HepG2 (cell line): ENCODE measurements around the gene GDNF. TPM values are rescaled to one million over a fixed set of nuclear protein-coding genes. Genes with fewer than 3 reads are reported as not detected.

Source experiments
- ATAC-seq: fragments of 200-7000 bp; cut with Tn5 transposase; 3 replicates; pipeline ENCODE4 v1.9.1; 2020; ENCODE audit warnings: mild to moderate bottlenecking, moderate library complexity
- BruUV-seq: library from RNA; stranded (reverse); fragments of 400-500 nt; replicated peaks from 2 replicates; lab custom pipeline; 2021; lab: Mats Ljungman, UMichigan
- CTCF ChIA-PET: fragments of 300-600 bp; formaldehyde crosslinking; extraction: SDS; loops from one replicate; lab custom pipeline; 2021; ENCODE audit warnings: low total read pairs, inconsistent platforms, low intra/inter-chr PET ratio; lab: Yijun Ruan, JAX
- POLR2A ChIA-PET: fragments of 350-600 bp; sonication (Branson Sonifier 250); formaldehyde crosslinking; loops from one replicate; lab custom pipeline; 2020; ENCODE audit warnings: antibody characterized with exemption, inconsistent platforms; lab: Yijun Ruan, JAX
- DNase-seq: peaks from one replicate; pipeline ENCODE4 v3.0.0-alpha.2; 2015; ENCODE audit warnings: low spot score
- FAIRE-seq: peaks from 3 replicates; lab custom pipeline; 2011; peaks lifted over from hg19 to GRCh38; lab: Jason Lieb, UNC
- H2AFZ ChIP-seq: one replicate; pipeline ENCODE4 v1.6.1; 2011; ENCODE audit warnings: low read length, inconsistent platforms
- H3K27ac ChIP-seq: fragments of 300-600 bp; 3 replicates; pipeline ENCODE4 v1.8.0; 2011; ENCODE audit warnings: mixed run types, mild to moderate bottlenecking, mixed read lengths, low read length, inconsistent platforms; ENCODE audit not compliant: insufficient read depth; ENCODE audit errors: extremely low read length
- H3K27me3 ChIP-seq, 2 experiments: fragments of 200-600 bp in 1 of 2; 2 replicates in 1 of 2; 3 replicates in 1 of 2; pipeline versions ENCODE4 v1.6.0 to v1.8.0; 2011; ENCODE audit warnings: low read length in 2 of 2, mild to moderate bottlenecking in 2 of 2, moderate library complexity in 2 of 2, inconsistent platforms in 1 of 2; ENCODE audit not compliant: insufficient read depth in 2 of 2, control insufficient read depth in 1 of 2
- H3K36me3 ChIP-seq, 2 experiments: fragments of 200-600 bp in 1 of 2; replicated peaks in 1 of 2; 2 replicates in 1 of 2; 3 replicates in 1 of 2; pipeline versions ENCODE4 v1.5.1 to v1.8.0; 2011; ENCODE audit warnings: low read length in 2 of 2, inconsistent platforms in 1 of 2; ENCODE audit not compliant: insufficient read depth in 2 of 2, control insufficient read depth in 1 of 2
- H3K4me1 ChIP-seq: 2 replicates; pipeline ENCODE4 v1.5.1; 2012; ENCODE audit warnings: low read length, inconsistent platforms; ENCODE audit not compliant: insufficient read depth
- H3K4me2 ChIP-seq: 2 replicates; pipeline ENCODE4 v1.6.0; 2011; ENCODE audit warnings: low read depth, low read length, inconsistent platforms
- H3K4me3 ChIP-seq, 3 experiments: fragments of 200-600 bp in 1 of 3; sonication (generic), shearing (Covaris generic) in 1 of 3; replicated peaks in 1 of 3; 2 replicates each; pipeline ENCODE4 v1.5.1; 2011 to 2016; ENCODE audit warnings: low read length in 3 of 3, inconsistent platforms in 2 of 3, low read depth in 2 of 3, mild to moderate bottlenecking in 2 of 3, control low read depth in 1 of 3, mixed read lengths in 1 of 3; ENCODE audit not compliant: insufficient read depth in 1 of 3
- H3K79me2 ChIP-seq: one replicate; pipeline ENCODE4 v1.6.1; 2011; ENCODE audit warnings: low read length, inconsistent platforms; ENCODE audit not compliant: insufficient read depth
- H3K9ac ChIP-seq: 2 replicates; pipeline ENCODE4 v1.6.0; 2011; ENCODE audit warnings: mild to moderate bottlenecking, low read depth, low read length, inconsistent platforms; ENCODE audit not compliant: insufficient read depth
- H3K9me3 ChIP-seq: 2 replicates; pipeline ENCODE4 v1.5.1; 2012; ENCODE audit warnings: mild to moderate bottlenecking, low read length
- H4K20me1 ChIP-seq: 2 replicates; pipeline ENCODE4 v1.6.0; 2011; ENCODE audit warnings: inconsistent platforms, mild to moderate bottlenecking, low read length, moderate library complexity; ENCODE audit not compliant: insufficient read depth
- ARID2 ChIP-seq: sonication (generic); formaldehyde crosslinking; IDR thresholded peaks from 2 replicates; pipeline ENCODE4 v1.8.1; 2022; ENCODE audit warnings: mild to moderate bottlenecking, missing genetic modification reagents, borderline replicate concordance
- CBFB ChIP-seq: sonication (generic); formaldehyde crosslinking; IDR thresholded peaks from 2 replicates; pipeline ENCODE4 v1.4.0; 2020; ENCODE audit warnings: missing genetic modification reagents
- DMAP1 ChIP-seq: IDR thresholded peaks from 2 replicates; pipeline ENCODE4 v1.6.1; 2016
- DNMT3B ChIP-seq: conservative IDR thresholded peaks from 2 replicates; pipeline ENCODE4 v1.6.1; 2016; ENCODE audit warnings: missing biosample characterization, control low read depth
- MBD4 ChIP-seq: IDR thresholded peaks from 2 replicates; pipeline ENCODE4 v1.6.1; 2012; ENCODE audit warnings: low read length, inconsistent platforms, borderline replicate concordance
- REXO4 ChIP-seq: sonication (generic); formaldehyde crosslinking; IDR thresholded peaks from 2 replicates; pipeline ENCODE4 v1.8.0; 2022; ENCODE audit warnings: missing genetic modification reagents, mild to moderate bottlenecking, borderline replicate concordance
- TCF7 ChIP-seq: sonication (generic); IDR thresholded peaks from 2 replicates; pipeline ENCODE4 v1.6.1; 2016; ENCODE audit warnings: antibody characterized with exemption, low read depth
- TEAD3 ChIP-seq: optimal IDR thresholded peaks from 2 replicates; pipeline ENCODE3; 2016; ENCODE audit warnings: borderline replicate concordance
- ZKSCAN1 ChIP-seq: fragments of 150-350 bp; IDR thresholded peaks from 2 replicates; pipeline ENCODE4 v1.6.1; 2014; ENCODE audit warnings: low read length
- ZNF251 ChIP-seq: sonication (generic); formaldehyde crosslinking; IDR thresholded peaks from 2 replicates; pipeline ENCODE4 v1.9.0; 2021; ENCODE audit warnings: mild to moderate bottlenecking, missing genetic modification reagents
- ZNF747 ChIP-seq: sonication (generic); formaldehyde crosslinking; IDR thresholded peaks from 2 replicates; pipeline ENCODE4 v1.8.1; 2023; ENCODE audit warnings: missing genetic modification reagents, mild to moderate bottlenecking, borderline replicate concordance
- WGBS: methylation state at CpG from one replicate; pipeline ENCODE4 v1.1.6; 2017; ENCODE audit warnings: low lambda C conversion rate; 5-methylcytosine and 5-hydroxymethylcytosine counted together
- in situ Hi-C: cut with HindIII; loops from 2 replicates; pipeline ENCODE4 v1.10.0; 2017; ENCODE audit warnings: low pct_unique_long_range_greater_than_20kb; ENCODE audit not compliant: extremely low pct_ligation_motif_present
- intact Hi-C: fragments of 100-400 bp; cut with micrococcal nuclease; formaldehyde crosslinking; loops from one replicate; pipeline ENCODE4 v1.10.0; 2022; ENCODE audit not compliant: unreplicated experiment
- polyA plus RNA-seq, 8 experiments: library from polyadenylated mRNA; depleted of rRNA in 3 of 8; stranded (reverse) in 7 of 8; unstranded in 1 of 8; fragments of >200 nt; fragmentation: Illumina TruSeq in 4 of 8; extraction: Trizol in 4 of 8; gene quantifications; 2 replicates each; pipeline versions ENCODE4 v1.2.1 to v1.2.3, GENCODE V29; 2011 to 2016; ENCODE audit warnings: low read depth in 4 of 8, missing spikeins in 1 of 8, mixed read lengths in 1 of 8; ENCODE audit not compliant: insufficient read depth in 1 of 8
- total RNA-seq, 5 experiments: library from RNA; depleted of rRNA; stranded (reverse); fragments of >200 nt; fragmentation: Illumina TruSeq; extraction: Trizol; gene quantifications; 2 replicates each; pipeline ENCODE4 v1.2.3, GENCODE V29; 2016; ENCODE audit warnings: low read depth in 1 of 5
- TF ChIP-seq, protein P1 (sequence below): sonication (generic); formaldehyde crosslinking; IDR thresholded peaks from 2 replicates; pipeline ENCODE4 v1.4.0; 2020; ENCODE audit warnings: mild to moderate bottlenecking, missing genetic modification reagents
- TF ChIP-seq, protein P2 (sequence below): sonication (generic); formaldehyde crosslinking; IDR thresholded peaks from 2 replicates; pipeline ENCODE4 v1.8.1; 2022; ENCODE audit warnings: mild to moderate bottlenecking, missing genetic modification reagents
- TF ChIP-seq, protein P3 (sequence below): sonication (generic); formaldehyde crosslinking; IDR thresholded peaks from 2 replicates; pipeline ENCODE4 v1.5.0; 2020; ENCODE audit warnings: mild to moderate bottlenecking, missing genetic modification reagents
- TF ChIP-seq, protein P4 (sequence below): sonication (generic); formaldehyde crosslinking; IDR thresholded peaks from 2 replicates; pipeline ENCODE4 v1.4.0; 2020; ENCODE audit warnings: missing genetic modification reagents

GDNF gene
- total and polyA plus RNA-seq, 2 of the 13 experiments (the other 11 are each of a cell fraction or from before 2014, with no cell fraction given) = 0.24 to 0.46 TPM

DNA sequence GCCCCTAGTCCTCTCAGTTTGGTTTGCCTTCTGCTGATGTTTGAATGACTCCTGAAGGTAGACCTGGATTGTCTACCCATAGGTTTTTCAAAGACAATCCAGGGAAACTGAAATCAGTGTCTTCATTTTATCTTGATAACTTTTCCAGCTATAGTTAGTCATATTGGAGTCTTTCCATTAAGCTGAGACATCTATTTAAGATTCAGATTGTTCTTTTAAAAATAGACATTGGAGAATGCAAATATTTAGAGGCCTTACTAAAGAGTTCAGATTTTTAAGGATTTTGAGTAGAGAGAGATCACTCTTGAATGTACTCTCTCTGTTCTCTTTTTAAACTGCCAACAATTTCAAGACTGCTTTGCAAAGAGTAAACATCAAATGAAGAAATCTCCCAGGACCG lies 69.1 kb downstream of the GDNF start:
- no peaks in the 10 kb centered on the region for H3K36me3 ChIP-seq
- DNase-seq (no peak), ATAC-seq (no peak), FAIRE-seq (no peak)
- in situ Hi-C loops = no loop called here
- H4K20me1 ChIP-seq = no peaks in the 10 kb centered on the region
- peaks cover 21% of the 10 kb centered on the region; the same call in 1 of the 2 replicates for H3K4me1 ChIP-seq
- no peaks in the 10 kb centered on the region for H3K27me3 ChIP-seq
- no peak overlapping the region for H3K4me2 ChIP-seq
- H3K79me2 ChIP-seq = no peaks in the 10 kb centered on the region
- WGBS = 27% methylated on average over 1 of the region's 1 CpG
- peaks cover 21% of the 10 kb centered on the region for H3K9me3 ChIP-seq
- ChIA-PET POLR2A (no interaction called here), CTCF (no interaction called here)
- no peak for TF ChIP-seq CBFB (CRISPR knock-in tag)
- no peak for TF ChIP-seq TCF7
- no peak for TF ChIP-seq ARID2 (CRISPR knock-in tag)
- no peak for TF ChIP-seq ZNF251 (CRISPR knock-in tag)
- TF ChIP-seq MBD4 = no peak
- TF ChIP-seq TEAD3 (CRISPR knock-in tag) = no peak
- no peak for TF ChIP-seq DMAP1 (CRISPR knock-in tag)
- TF ChIP-seq, protein P1, sequence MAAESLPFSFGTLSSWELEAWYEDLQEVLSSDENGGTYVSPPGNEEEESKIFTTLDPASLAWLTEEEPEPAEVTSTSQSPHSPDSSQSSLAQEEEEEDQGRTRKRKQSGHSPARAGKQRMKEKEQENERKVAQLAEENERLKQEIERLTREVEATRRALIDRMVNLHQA (CRISPR knock-in tag) = no peak
- no peak for TF ChIP-seq ZKSCAN1
- TF ChIP-seq, protein P2, sequence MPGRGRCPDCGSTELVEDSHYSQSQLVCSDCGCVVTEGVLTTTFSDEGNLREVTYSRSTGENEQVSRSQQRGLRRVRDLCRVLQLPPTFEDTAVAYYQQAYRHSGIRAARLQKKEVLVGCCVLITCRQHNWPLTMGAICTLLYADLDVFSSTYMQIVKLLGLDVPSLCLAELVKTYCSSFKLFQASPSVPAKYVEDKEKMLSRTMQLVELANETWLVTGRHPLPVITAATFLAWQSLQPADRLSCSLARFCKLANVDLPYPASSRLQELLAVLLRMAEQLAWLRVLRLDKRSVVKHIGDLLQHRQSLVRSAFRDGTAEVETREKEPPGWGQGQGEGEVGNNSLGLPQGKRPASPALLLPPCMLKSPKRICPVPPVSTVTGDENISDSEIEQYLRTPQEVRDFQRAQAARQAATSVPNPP (CRISPR knock-in tag) = no peak
- no peak for TF ChIP-seq DNMT3B
- TF ChIP-seq, protein P3, sequence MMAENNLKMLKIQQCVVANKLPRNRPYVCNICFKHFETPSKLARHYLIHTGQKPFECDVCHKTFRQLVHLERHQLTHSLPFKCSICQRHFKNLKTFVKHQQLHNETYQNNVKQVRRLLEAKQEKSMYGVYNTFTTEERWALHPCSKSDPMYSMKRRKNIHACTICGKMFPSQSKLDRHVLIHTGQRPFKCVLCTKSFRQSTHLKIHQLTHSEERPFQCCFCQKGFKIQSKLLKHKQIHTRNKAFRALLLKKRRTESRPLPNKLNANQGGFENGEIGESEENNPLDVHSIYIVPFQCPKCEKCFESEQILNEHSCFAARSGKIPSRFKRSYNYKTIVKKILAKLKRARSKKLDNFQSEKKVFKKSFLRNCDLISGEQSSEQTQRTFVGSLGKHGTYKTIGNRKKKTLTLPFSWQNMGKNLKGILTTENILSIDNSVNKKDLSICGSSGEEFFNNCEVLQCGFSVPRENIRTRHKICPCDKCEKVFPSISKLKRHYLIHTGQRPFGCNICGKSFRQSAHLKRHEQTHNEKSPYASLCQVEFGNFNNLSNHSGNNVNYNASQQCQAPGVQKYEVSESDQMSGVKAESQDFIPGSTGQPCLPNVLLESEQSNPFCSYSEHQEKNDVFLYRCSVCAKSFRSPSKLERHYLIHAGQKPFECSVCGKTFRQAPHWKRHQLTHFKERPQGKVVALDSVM (CRISPR knock-in tag) = no peak
- TF ChIP-seq, protein P4, sequence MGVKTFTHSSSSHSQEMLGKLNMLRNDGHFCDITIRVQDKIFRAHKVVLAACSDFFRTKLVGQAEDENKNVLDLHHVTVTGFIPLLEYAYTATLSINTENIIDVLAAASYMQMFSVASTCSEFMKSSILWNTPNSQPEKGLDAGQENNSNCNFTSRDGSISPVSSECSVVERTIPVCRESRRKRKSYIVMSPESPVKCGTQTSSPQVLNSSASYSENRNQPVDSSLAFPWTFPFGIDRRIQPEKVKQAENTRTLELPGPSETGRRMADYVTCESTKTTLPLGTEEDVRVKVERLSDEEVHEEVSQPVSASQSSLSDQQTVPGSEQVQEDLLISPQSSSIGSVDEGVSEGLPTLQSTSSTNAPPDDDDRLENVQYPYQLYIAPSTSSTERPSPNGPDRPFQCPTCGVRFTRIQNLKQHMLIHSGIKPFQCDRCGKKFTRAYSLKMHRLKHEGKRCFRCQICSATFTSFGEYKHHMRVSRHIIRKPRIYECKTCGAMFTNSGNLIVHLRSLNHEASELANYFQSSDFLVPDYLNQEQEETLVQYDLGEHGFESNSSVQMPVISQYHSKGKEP (CRISPR knock-in tag) = no peak
- no peak for TF ChIP-seq REXO4 (CRISPR knock-in tag)
- TF ChIP-seq ZNF747 = no peak
- H3K27ac ChIP-seq = no peak overlapping the region
- no TSS peak for BruUV-seq
- no peak overlapping the region for H3K9ac ChIP-seq
- no peak overlapping the region for H2AFZ ChIP-seq
- no peak overlapping the region for H3K4me3 ChIP-seq
- intact Hi-C loops = loop anchor here (5.0 kb wide), 1 partner anchor 422 kb away; no protein-coding TSS in a partner anchor
